Ammon's horn (tissue), 1 donor: ENCODE data around the gene ZNF12.
"Not testable (repeated sequence)": the region's sequence is repeated elsewhere in the genome, so short reads cannot be mapped to it uniquely, and the experiment has no call there.

Experiments used
- DNase-seq: peaks from one replicate; pipeline ENCODE4 v3.0.0-alpha.2; 2016; ENCODE audit warnings: low spot score

The ZNF12 gene

GRCh38 chr7:6691609-6692106 lies 15.1 kb downstream of the ZNF12 start:
- no peak for DNase-seq

- no peak for DNase-seq
Observed at GRCh38 chr7:6691103-6691502, 15.6 kb downstream of the ZNF12 start.

GRCh38 chr7:6680146-6680545 lies 26.6 kb downstream of the ZNF12 start:
- DNase-seq, result no peak

GRCh38 chr7:6675807-6676405 lies 30.8 kb downstream of the ZNF12 start:
- no peak for DNase-seq

- DNase-seq, result not testable (repeated sequence)
Observed at GRCh38 chr7:6670851-6671250, 35.9 kb downstream of the ZNF12 start.

GRCh38 chr7:6658618-6659345 lies 48.0 kb downstream of the ZNF12 start:
- no peak for DNase-seq

- DNase-seq, result no peak
Observed at GRCh38 chr7:6656413-6656812, 50.3 kb downstream of the ZNF12 start.

GRCh38 chr7:6655636-6656385 lies 50.9 kb downstream of the ZNF12 start:
- no peak for DNase-seq

- no peak for DNase-seq
Observed at GRCh38 chr7:6654842-6655610, 51.7 kb downstream of the ZNF12 start.

GRCh38 chr7:6654113-6654841 lies 52.5 kb downstream of the ZNF12 start:
- no peak for DNase-seq

GRCh38 chr7:6653071-6654003 lies 53.4 kb downstream of the ZNF12 start:
- no peak for DNase-seq

GRCh38 chr7:6652446-6653011 lies 54.2 kb downstream of the ZNF12 start:
- no peak for DNase-seq

- DNase-seq, result peak; percentile 1
Observed at GRCh38 chr7:6651851-6652445, 54.8 kb downstream of the ZNF12 start.

GRCh38 chr7:6650521-6651011 lies 56.2 kb downstream of the ZNF12 start:
- no peak for DNase-seq

- no peak for DNase-seq
Observed at GRCh38 chr7:6650086-6650485, 56.7 kb downstream of the ZNF12 start.

GRCh38 chr7:6649241-6649961 lies 57.3 kb downstream of the ZNF12 start:
- no peak for DNase-seq

GRCh38 chr7:6648815-6649104 lies 58.0 kb downstream of the ZNF12 start:
- no peak for DNase-seq

- no peak for DNase-seq
Observed at GRCh38 chr7:6648066-6648814, 58.5 kb downstream of the ZNF12 start.
